Ovary (tissue), 3 donors: Measurements from ENCODE around the gene CAMTA1.

Experiments
- POLR2A ChIP-seq: fragments of 450-650 bp; IDR thresholded peaks from one replicate; pipeline ENCODE4 v1.6.1; 2017; ENCODE audit warnings: antibody characterized with exemption, mild to moderate bottlenecking, moderate library complexity
- TF ChIP-seq, protein P1 (sequence below), 3 donors: fragments of 450-650 bp in 2 of 3; fragments of 200-600 bp in 1 of 3; IDR thresholded peaks; one replicate each; pipeline versions ENCODE4 v1.5.1 to v1.8.0; 2016 to 2022; ENCODE audit warnings: antibody characterized with exemption in 3 of 3, mild to moderate bottlenecking in 1 of 3
- donor health status: DM: no; HTN: no; CAD: no.

DNA sequence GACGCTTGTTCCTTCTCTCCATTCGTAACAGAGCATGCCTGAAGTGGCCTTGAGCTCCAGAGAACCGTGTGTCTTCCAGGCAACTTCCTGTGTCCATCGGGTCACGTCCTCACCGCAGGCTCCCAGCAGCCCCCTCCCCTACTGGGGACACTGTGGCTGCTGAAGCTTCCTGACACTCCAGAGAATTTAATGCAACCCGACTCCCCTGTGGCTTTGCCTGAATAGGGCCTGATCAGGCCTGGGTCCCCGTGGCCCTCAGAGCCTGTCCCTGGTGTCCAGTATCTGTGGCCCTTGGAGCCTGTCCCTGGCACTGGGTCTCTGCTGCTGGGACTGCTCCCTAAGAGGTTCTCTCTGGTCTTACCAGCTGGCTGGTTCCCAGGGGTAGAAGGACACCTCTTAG lies 766.2 kb downstream of the CAMTA1 start:
- no peak for TF ChIP-seq POLR2A
- TF ChIP-seq, protein P1, sequence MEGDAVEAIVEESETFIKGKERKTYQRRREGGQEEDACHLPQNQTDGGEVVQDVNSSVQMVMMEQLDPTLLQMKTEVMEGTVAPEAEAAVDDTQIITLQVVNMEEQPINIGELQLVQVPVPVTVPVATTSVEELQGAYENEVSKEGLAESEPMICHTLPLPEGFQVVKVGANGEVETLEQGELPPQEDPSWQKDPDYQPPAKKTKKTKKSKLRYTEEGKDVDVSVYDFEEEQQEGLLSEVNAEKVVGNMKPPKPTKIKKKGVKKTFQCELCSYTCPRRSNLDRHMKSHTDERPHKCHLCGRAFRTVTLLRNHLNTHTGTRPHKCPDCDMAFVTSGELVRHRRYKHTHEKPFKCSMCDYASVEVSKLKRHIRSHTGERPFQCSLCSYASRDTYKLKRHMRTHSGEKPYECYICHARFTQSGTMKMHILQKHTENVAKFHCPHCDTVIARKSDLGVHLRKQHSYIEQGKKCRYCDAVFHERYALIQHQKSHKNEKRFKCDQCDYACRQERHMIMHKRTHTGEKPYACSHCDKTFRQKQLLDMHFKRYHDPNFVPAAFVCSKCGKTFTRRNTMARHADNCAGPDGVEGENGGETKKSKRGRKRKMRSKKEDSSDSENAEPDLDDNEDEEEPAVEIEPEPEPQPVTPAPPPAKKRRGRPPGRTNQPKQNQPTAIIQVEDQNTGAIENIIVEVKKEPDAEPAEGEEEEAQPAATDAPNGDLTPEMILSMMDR (IDR thresholded peaks at IDR 0.05): no peak
